MM.1S (cell line): ENCODE results near the gene TEKT3.

Experiments
- DNase-seq: peaks from one replicate; pipeline ENCODE4 v3.0.0-alpha.2; 2015
- H2AFZ ChIP-seq: fragments of 300-600 bp; sonication (generic); 2 replicates; pipeline ENCODE4 v1.6.0; 2016; ENCODE audit warnings: antibody characterized with exemption, low read length
- H3F3A ChIP-seq: fragments of 300-600 bp; sonication (generic); 2 replicates; pipeline ENCODE4 v1.6.1; 2016; ENCODE audit warnings: mild to moderate bottlenecking, antibody characterized with exemption, low read length, moderate library complexity, mixed read lengths; ENCODE audit not compliant: insufficient read depth
- H3K27ac ChIP-seq: fragments of 300-600 bp; sonication (generic); 2 replicates; pipeline ENCODE4 v1.5.1; 2016; ENCODE audit warnings: mild to moderate bottlenecking, low read length
- H3K27me3 ChIP-seq: fragments of 300-600 bp; sonication (generic); replicated peaks from 2 replicates; pipeline ENCODE4 v1.6.0; 2016; ENCODE audit warnings: low read length; ENCODE audit not compliant: insufficient read depth
- H3K36me3 ChIP-seq: fragments of 300-600 bp; sonication (generic); replicated peaks from 2 replicates; pipeline ENCODE4 v1.6.1; 2016; ENCODE audit warnings: mild to moderate bottlenecking, low read length, mixed read lengths; ENCODE audit not compliant: insufficient read depth
- H3K4me1 ChIP-seq: fragments of 300-600 bp; sonication (generic); 2 replicates; pipeline ENCODE4 v1.6.1; 2016; ENCODE audit warnings: low read length, mixed read lengths
- H3K4me2 ChIP-seq: fragments of 300-600 bp; sonication (generic); 2 replicates; pipeline ENCODE4 v1.6.0; 2016; ENCODE audit warnings: low read depth, low read length
- H3K4me3 ChIP-seq: fragments of 300-600 bp; sonication (generic); 2 replicates; pipeline ENCODE4 v1.5.1; 2016; ENCODE audit warnings: low read length, mixed read lengths
- H3K79me2 ChIP-seq: fragments of 300-600 bp; sonication (generic); 2 replicates; pipeline ENCODE4 v1.6.1; 2016; ENCODE audit warnings: mixed run types, low read length, mixed read lengths
- H3K9ac ChIP-seq: fragments of 300-600 bp; sonication (generic); 2 replicates; pipeline ENCODE4 v1.6.1; 2016; ENCODE audit warnings: low read length, mixed read lengths
- H3K9me2 ChIP-seq: fragments of 300-600 bp; sonication (generic); replicated peaks from 2 replicates; pipeline ENCODE4 v1.6.1; 2016; ENCODE audit warnings: mild to moderate bottlenecking, low read length, mixed read lengths; ENCODE audit not compliant: insufficient read depth
- H3K9me3 ChIP-seq: fragments of 300-600 bp; sonication (generic); replicated peaks from 2 replicates; pipeline ENCODE4 v1.6.1; 2016; ENCODE audit warnings: mild to moderate bottlenecking, low read length, mixed read lengths; ENCODE audit not compliant: insufficient read depth
- H4K20me1 ChIP-seq: fragments of 300-600 bp; sonication (generic); 2 replicates; pipeline ENCODE4 v1.6.1; 2016; ENCODE audit warnings: mild to moderate bottlenecking, low read length, moderate library complexity, mixed read lengths; ENCODE audit not compliant: insufficient read depth
- CTCF ChIP-seq: fragments of 300-600 bp; sonication (generic); IDR thresholded peaks from 2 replicates; pipeline ENCODE4 v1.5.1; 2016; ENCODE audit warnings: antibody characterized with exemption, low read length, mixed read lengths
- EZH2 ChIP-seq: fragments of 300-600 bp; sonication (generic); optimal IDR thresholded peaks from 2 replicates; pipeline ENCODE3; 2017; ENCODE audit warnings: low read depth, mild to moderate bottlenecking, antibody characterized with exemption, low read length, mixed read lengths
- EZH2phosphoT487 ChIP-seq: fragments of 300-600 bp; sonication (generic); IDR thresholded peaks from 2 replicates; pipeline ENCODE4 v1.6.1; 2018; ENCODE audit warnings: antibody characterized with exemption, low read length

The TEKT3 gene

GRCh38 chr17:15308758-15309157 is 32.6 kb downstream of the TEKT3 start:
- TF ChIP-seq CTCF (no peak), EZH2 (no peak), EZH2phosphoT487 (no peak)
- Histone ChIP-seq H3K9me2 (no peaks in the 10 kb centered on the region), H3F3A (no peaks in the 10 kb centered on the region), H4K20me1 (no peaks in the 10 kb centered on the region), H2AFZ (no peak overlapping the region), H3K4me2 (no peak overlapping the region), H3K9ac (no peak overlapping the region), H3K4me1 (no peaks in the 10 kb centered on the region), H3K27ac (no peak overlapping the region), H3K27me3 (no peaks in the 10 kb centered on the region), H3K36me3 (no peaks in the 10 kb centered on the region), H3K9me3 (no peaks in the 10 kb centered on the region), H3K79me2 (no peaks in the 10 kb centered on the region), H3K4me3 (no peak overlapping the region)
- DNase-seq, result no peak

- H3K36me3 ChIP-seq, result no peaks in the 10 kb centered on the region
- H3K27me3 ChIP-seq, result no peaks in the 10 kb centered on the region
- no peaks in the 10 kb centered on the region for H3F3A ChIP-seq
- no peak for TF ChIP-seq EZH2
- TF ChIP-seq CTCF, result no peak
- TF ChIP-seq EZH2phosphoT487, result no peak
- H3K9me2 ChIP-seq, result no peaks in the 10 kb centered on the region
- no peaks in the 10 kb centered on the region for H3K4me1 ChIP-seq
- no peak overlapping the region for H3K27ac ChIP-seq
- H3K4me3 ChIP-seq, result no peak overlapping the region
- no peak for DNase-seq
- no peaks in the 10 kb centered on the region for H3K9me3 ChIP-seq
- no peaks in the 10 kb centered on the region for H4K20me1 ChIP-seq
- no peak overlapping the region for H3K9ac ChIP-seq
- no peak overlapping the region for H2AFZ ChIP-seq
- no peaks in the 10 kb centered on the region for H3K79me2 ChIP-seq
- H3K4me2 ChIP-seq, result no peak overlapping the region
Observed at GRCh38 chr17:15307710-15308111, 33.7 kb downstream of the TEKT3 start.

DNA sequence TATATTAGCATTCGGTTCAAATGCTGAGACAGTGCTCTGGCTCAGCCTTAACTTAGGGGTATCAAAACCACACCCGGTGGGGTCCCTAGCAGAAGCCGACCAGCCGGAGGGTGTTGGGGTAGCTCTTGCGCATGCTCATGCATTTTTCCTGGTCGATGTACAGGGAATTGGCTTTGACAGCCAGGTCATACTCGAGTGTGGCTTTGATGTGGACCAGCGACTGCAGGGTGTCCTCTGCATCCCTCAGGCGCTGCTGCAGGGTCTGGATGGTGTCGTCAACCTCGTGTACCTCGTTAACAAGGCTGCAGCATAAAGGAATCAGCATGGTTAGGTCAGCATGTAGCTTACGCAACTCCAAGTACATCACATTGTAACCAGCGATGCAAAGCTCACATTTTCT is 37.5 kb downstream of the TEKT3 start:
- Histone ChIP-seq H3K9me2 (no peaks in the 10 kb centered on the region), H3K27me3 (no peaks in the 10 kb centered on the region), H3K4me2 (no peak overlapping the region), H3K4me1 (no peaks in the 10 kb centered on the region), H3F3A (no peaks in the 10 kb centered on the region), H3K9me3 (no peaks in the 10 kb centered on the region), H3K27ac (no peak overlapping the region), H2AFZ (no peak overlapping the region), H3K4me3 (no peak overlapping the region), H3K9ac (no peak overlapping the region), H4K20me1 (no peaks in the 10 kb centered on the region), H3K36me3 (no peaks in the 10 kb centered on the region), H3K79me2 (no peaks in the 10 kb centered on the region)
- TF ChIP-seq CTCF, result no peak
- TF ChIP-seq EZH2phosphoT487, result no peak
- no peak for TF ChIP-seq EZH2
- no peak for DNase-seq
